NCI-H69 (cell line): ENCODE data around the gene SLC41A1.

Experiments
- DNase-seq: peaks from one replicate; lab custom pipeline; 2025; lab: John Stamatoyannopoulos, UW

Gene SLC41A1

DNA sequence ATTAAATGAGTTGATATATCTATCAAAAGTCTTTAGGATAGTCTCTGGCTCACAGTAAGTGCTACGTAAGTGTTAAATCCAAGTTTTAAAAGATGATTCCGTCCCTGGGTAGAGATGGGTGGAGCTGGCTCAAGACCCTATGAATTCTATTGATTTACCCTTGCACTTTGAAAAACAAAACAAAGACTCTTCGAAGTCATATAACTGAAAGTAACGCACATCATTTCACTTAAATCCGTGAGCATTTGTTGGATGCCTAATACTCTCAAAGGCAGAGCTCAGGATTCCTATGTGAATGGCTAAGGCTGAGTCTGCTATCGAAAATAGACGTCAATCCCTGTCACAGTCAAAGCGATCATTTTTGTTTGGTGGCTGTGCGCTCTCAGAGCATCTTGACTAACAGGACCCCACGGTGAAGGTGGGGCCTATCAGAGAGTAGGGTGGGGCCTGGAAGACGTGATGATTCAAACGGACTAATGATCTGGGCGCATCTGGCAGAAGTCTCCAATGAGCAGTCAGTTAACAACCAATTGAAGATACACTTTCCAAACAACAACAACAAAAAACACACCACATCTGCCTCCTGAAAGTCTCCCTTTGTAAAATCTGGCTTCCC lies 61.9 kb downstream of the SLC41A1 start:
- DNase-seq = peak; percentile 58

DNA sequence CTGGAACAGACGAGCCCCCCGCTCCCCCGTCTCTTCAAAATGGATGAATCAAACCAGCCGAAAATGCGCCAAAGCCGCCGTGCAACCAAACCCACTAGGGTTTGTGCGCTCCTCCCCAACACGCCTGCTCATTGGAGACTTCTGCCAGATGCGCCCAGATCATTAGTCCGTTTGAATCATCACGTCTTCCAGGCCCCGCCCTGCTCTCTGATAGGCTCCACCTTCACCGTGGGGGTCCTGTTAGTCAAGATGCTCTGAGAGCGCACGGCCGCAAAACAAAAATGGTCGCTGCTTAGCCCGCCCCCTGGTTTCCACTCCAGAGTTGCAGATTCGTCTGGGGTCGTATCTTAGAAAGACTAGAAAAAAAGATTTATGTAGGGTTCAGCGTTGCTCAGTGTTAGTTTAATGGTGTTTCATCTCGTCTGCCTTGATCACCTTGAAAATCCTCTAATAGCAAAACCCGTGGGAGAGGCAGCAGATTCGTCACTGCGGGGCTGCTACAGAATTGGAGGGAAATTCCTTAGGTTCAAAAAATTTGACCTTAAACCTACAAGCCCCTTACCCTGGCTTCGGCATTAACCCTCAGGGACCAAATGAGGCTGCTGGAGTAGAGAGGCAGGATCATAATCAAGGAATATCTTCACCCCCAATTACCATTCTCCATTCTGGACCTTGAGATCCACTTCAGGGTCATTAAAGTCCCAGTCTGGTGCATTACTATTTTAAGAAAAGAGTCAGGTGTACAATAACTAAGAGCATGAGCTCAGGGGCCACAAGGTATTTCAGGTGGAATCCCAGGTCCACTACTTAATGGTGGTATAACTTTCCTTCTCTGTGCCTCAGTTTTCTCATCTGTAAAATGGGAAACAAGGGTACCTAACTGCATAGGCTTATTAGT lies 62.6 kb downstream of the SLC41A1 start, which contains the start of gene NUCKS1:
NUCKS1 (minus strand) TSS at position 45 of the 898 bp plus-strand sequence. CDS start 209 bp downstream, outside the sequence.
- DNase-seq = peak; percentile 100

DNA sequence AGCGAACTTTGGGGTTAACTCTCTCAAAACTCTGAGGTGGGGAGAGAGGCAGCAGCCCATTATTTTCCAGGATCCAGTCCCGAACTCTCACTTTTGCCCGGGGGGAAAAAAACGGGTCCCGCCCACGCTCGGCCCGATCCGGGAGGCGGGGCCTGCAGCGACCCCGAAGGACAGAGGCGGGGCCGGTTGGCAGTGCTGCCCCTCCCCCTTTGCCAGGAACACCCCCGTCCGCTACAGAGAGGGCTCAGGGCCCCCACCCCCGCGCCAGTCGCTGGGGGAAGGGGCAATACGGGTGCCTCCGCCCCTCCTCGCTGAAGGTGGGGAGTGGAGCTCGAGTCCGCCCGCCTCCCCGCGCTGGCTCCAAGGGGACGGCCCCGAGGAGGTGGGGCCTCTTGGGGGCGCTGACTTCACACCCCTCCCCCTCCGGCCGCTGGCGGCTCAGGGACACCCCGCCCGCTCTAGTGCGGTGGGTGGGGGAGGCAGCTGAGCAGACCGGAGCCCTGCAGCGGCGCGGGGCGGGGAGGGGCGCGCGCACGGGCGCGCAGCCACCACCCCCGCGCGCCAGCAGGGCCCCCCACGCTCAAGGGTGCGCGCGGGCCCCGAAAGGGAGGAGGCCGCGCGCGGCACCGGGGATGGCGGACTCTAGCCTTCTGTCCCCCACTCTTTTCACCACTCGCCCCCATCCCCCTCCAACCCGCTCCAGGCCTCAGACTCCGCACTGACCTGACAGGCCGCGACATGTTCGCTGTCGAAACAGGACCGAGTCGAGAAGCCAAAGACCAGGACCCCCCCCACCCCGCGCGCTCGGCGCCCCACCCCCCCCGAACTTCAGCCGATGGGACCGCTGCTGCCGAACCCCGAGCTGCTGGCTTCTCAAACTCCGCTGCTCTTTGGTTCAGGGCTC lies 63.5 kb downstream of the SLC41A1 start:
- DNase-seq = peak; percentile 99

DNA sequence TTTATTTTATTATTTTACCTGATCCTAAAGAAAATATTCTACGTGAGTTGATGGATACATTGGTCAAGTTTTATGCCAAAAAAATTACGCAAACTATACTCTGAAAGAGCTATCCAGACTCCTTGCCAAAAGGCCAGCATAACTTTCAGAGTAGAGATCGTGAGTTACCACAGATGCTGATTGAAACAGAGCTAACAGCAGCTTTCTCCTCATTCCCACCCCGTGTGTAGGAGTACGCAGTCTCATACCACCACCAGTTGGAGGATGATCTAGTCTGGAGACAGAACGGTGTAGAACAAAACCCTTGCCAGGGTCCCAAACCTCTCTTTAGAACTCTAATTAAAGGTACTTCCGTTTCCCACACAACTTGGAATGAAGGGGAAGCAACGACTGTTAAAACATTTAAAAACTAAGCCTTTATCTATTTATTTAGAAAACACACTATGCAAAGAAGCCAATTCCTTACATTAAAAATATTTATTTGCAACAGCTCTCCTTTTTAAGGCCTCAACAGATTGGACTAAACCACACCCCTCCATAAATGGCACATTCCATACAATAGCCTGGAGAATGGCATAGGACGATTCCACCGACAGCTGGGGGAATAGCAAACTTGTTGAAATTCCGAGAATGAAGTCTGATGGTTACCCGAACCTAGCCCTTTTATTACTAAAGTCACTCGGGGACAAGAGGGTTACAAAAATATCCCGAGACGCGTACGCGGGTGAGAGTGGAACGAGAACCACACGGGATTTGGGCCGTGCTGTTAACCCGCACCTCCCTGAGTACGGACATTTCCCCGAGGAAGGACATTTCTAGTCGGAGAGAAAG lies 64.4 kb downstream of the SLC41A1 start:
- DNase-seq = peak; percentile 76

GRCh38 chr1:205746757-205747412 lies 66.1 kb downstream of the SLC41A1 start:
- no peak for DNase-seq

DNA sequence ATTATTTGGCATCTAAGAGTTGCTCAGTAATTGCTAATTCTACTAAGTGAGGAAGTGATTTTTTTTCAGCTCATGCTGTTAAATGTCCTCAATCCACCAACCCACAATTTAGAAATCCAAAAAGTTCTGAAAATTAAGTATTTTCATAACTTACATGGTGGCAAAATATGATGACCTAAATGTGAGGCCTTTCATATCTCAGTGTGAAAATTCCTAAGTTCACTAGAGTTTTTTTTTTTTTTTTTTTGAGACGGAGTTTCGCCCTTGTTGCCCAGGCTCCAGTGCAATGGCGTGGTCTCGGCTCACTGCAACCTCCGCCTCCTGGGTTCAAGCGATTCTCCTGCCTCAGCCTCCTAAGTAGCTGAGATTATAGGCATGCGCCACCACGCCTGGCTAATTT lies 68.6 kb downstream of the SLC41A1 start:
- no peak for DNase-seq

GRCh38 chr1:205743977-205744376 lies 69.0 kb downstream of the SLC41A1 start:
- DNase-seq = no peak

DNA sequence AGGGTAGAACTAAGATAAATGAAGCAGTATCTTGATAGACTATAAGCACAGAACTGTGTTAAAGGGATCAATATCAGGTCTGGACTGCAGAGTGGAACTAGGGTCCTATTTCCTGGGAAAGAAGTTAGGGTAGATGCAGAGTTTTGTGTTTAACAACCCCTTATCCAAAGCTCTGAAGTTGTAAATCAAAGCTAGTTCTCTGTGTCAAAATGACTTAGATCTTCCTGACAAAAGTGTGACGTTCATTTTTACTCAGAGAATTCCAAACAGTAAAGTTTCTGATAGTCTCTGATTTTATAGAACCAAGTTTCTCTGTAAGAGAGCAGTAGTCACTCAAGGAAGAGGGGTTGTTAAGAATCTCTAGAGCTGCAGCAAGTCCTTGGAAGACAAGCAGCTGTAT lies 71.3 kb downstream of the SLC41A1 start:
- DNase-seq = no peak

GRCh38 chr1:205739348-205740160 lies 73.4 kb downstream of the SLC41A1 start:
- no peak for DNase-seq
